ENCODE results near the gene SIRT3. TPM values are rescaled to one million over a fixed set of nuclear protein-coding genes. Genes with fewer than 3 reads are reported as not detected.
"Not testable (repeated sequence)": the region's sequence is repeated elsewhere in the genome, so short reads cannot be mapped to it uniquely, and the experiment has no call there.

Gene SIRT3
- total RNA-seq, 1 experiment from 2014 or later = 7.0 TPM

- no peak for DNase-seq (ENCODE audit: low read depth)
Observed at GRCh38 chr11:240315-240714, 4.2 kb upstream of the SIRT3 start.

- DNase-seq (ENCODE audit: low read depth) = not testable (repeated sequence)
Observed at GRCh38 chr11:238346-238745, 2.2 kb upstream of the SIRT3 start.

GRCh38 chr11:236774-237767 is 929 bp upstream of the SIRT3 start, which contains the start of gene PSMD13:
PSMD13 (plus strand) TSS chr11:236976; CDS start chr11:237050, 74 bp downstream.
- DNase-seq (ENCODE audit: low read depth) = peak; percentile 80

GRCh38 chr11:235609-235996 is 539 bp downstream of the SIRT3 start:
- no peak for DNase-seq (ENCODE audit: low read depth)

- no peak for DNase-seq (ENCODE audit: low read depth)
Observed at GRCh38 chr11:235180-235579, 962 bp downstream of the SIRT3 start.

- DNase-seq (ENCODE audit: low read depth) = no peak
Observed at GRCh38 chr11:232783-233565, 3.2 kb downstream of the SIRT3 start.

GRCh38 chr11:230431-230830 is 5.7 kb downstream of the SIRT3 start:
- no peak for DNase-seq (ENCODE audit: low read depth)

- no peak for DNase-seq (ENCODE audit: low read depth)
Observed at GRCh38 chr11:227824-228379, 8.2 kb downstream of the SIRT3 start.

GRCh38 chr11:225734-226453 is 10.2 kb downstream of the SIRT3 start:
- DNase-seq (ENCODE audit: low read depth) = peak; percentile 89

- no peak for DNase-seq (ENCODE audit: low read depth)
Observed at GRCh38 chr11:224424-224823, 11.7 kb downstream of the SIRT3 start.

- no peak for DNase-seq (ENCODE audit: low read depth)
Observed at GRCh38 chr11:223884-224283, 12.3 kb downstream of the SIRT3 start.

- no peak for DNase-seq (ENCODE audit: low read depth)
Observed at GRCh38 chr11:223026-223789, 12.9 kb downstream of the SIRT3 start.

- no peak for DNase-seq (ENCODE audit: low read depth)
Observed at GRCh38 chr11:221998-222789, 13.9 kb downstream of the SIRT3 start.

- DNase-seq (ENCODE audit: low read depth) = no peak
Observed at GRCh38 chr11:221539-221938, 14.6 kb downstream of the SIRT3 start.

GRCh38 chr11:220641-221215 is 15.4 kb downstream of the SIRT3 start:
- not testable (repeated sequence) for DNase-seq (ENCODE audit: low read depth)

GRCh38 chr11:218815-219593 is 17.1 kb downstream of the SIRT3 start:
- no peak for DNase-seq (ENCODE audit: low read depth)

- no peak for DNase-seq (ENCODE audit: low read depth)
Observed at GRCh38 chr11:217704-218103, 18.4 kb downstream of the SIRT3 start.

- DNase-seq (ENCODE audit: low read depth) = no peak
Observed at GRCh38 chr11:216081-216974, 19.8 kb downstream of the SIRT3 start.
